GM12878 (cell line): ENCODE results near the gene RIPOR3. TPM values are rescaled to one million over a fixed set of nuclear protein-coding genes. Genes with fewer than 3 reads are reported as not detected.

Experiments used
- ATF7 ChIP-seq: fragments of 450-650 bp; IDR thresholded peaks from 2 replicates; pipeline ENCODE4 v1.6.1; 2016; ENCODE audit warnings: low read depth, mild to moderate bottlenecking
- BACH1 ChIP-seq: fragments of 450-650 bp; IDR thresholded peaks from 2 replicates; pipeline ENCODE4 v1.6.1; 2017; ENCODE audit warnings: mild to moderate bottlenecking, borderline replicate concordance
- CBFB ChIP-seq: IDR thresholded peaks from 2 replicates; pipeline ENCODE4 v1.6.1; 2016; ENCODE audit warnings: antibody characterized with exemption, low read depth
- CREM ChIP-seq: IDR thresholded peaks from 2 replicates; pipeline ENCODE4 v1.6.1; 2014; ENCODE audit warnings: antibody characterized with exemption, low read depth
- EED ChIP-seq: sonication (generic); IDR thresholded peaks from 2 replicates; pipeline ENCODE4 v1.6.1; 2016; ENCODE audit warnings: antibody characterized with exemption, low read depth
- FOXK2 ChIP-seq: fragments of 450-650 bp; IDR thresholded peaks from 2 replicates; pipeline ENCODE4 v1.6.1; 2017; ENCODE audit warnings: mild to moderate bottlenecking, moderate library complexity
- GABPA ChIP-seq: IDR thresholded peaks from 2 replicates; pipeline ENCODE4 v1.6.1; 2014; ENCODE audit warnings: antibody characterized with exemption, low read depth, mild to moderate bottlenecking, inconsistent platforms
- IKZF2 ChIP-seq, 2 experiments: fragments of 450-650 bp; IDR thresholded peaks; 2 replicates each; pipeline ENCODE4 v1.6.1; 2017; ENCODE audit warnings: mild to moderate bottlenecking in 2 of 2, moderate library complexity in 2 of 2
- KDM1A ChIP-seq: fragments of 200-600 bp; sonication (generic); IDR thresholded peaks from 2 replicates; pipeline ENCODE4 v1.6.1; 2016; ENCODE audit warnings: borderline replicate concordance
- MEF2B ChIP-seq: fragments of 450-650 bp; IDR thresholded peaks from 2 replicates; pipeline ENCODE4 v1.6.1; 2018; ENCODE audit warnings: mild to moderate bottlenecking, moderate library complexity; ENCODE audit not compliant: partially characterized antibody, poor library complexity, severe bottlenecking
- MYC ChIP-seq: IDR thresholded peaks from 2 replicates; pipeline ENCODE4 v1.6.1; 2011; ENCODE audit warnings: mild to moderate bottlenecking, low read length, moderate library complexity, inconsistent platforms; ENCODE audit not compliant: insufficient read depth, insufficient replicate concordance, insufficient read length, severe bottlenecking
- NR2C2 ChIP-seq: IDR thresholded peaks from 2 replicates; pipeline ENCODE4 v1.6.1; 2011; ENCODE audit warnings: borderline replicate concordance, low read depth; ENCODE audit not compliant: control insufficient read depth, insufficient read length
- POU2F2 ChIP-seq: IDR thresholded peaks from 3 replicates; pipeline ENCODE4 v1.6.1; 2011; ENCODE audit warnings: low read depth, mild to moderate bottlenecking, low read length, borderline replicate concordance
- SMAD5 ChIP-seq: IDR thresholded peaks from 2 replicates; pipeline ENCODE4 v1.6.1; 2016; ENCODE audit warnings: antibody characterized with exemption, low read depth
- SREBF2 ChIP-seq: IDR thresholded peaks from 2 replicates; pipeline ENCODE4 v1.6.1; 2012; ENCODE audit warnings: mild to moderate bottlenecking, low read length
- TAF1 ChIP-seq: IDR thresholded peaks from 2 replicates; pipeline ENCODE4 v1.6.1; 2011; ENCODE audit warnings: mild to moderate bottlenecking, low read depth, low read length, borderline replicate concordance
- TBL1XR1 ChIP-seq: IDR thresholded peaks from 2 replicates; pipeline ENCODE4 v1.6.1; 2012; ENCODE audit warnings: low read depth, low read length, improper control_type of control experiment
- WRNIP1 ChIP-seq: IDR thresholded peaks from 2 replicates; pipeline ENCODE4 v1.6.1; 2011; ENCODE audit warnings: low read depth, low read length, improper control_type of control experiment, borderline replicate concordance
- ZNF384 ChIP-seq: IDR thresholded peaks from 2 replicates; pipeline ENCODE4 v1.6.1; 2012; ENCODE audit warnings: low read depth, mild to moderate bottlenecking, low read length, improper control_type of control experiment, borderline replicate concordance
- polyA plus RNA-seq, 11 experiments: library from polyadenylated mRNA; depleted of rRNA in 4 of 11; unstranded in 6 of 11; stranded (reverse) in 5 of 11; fragments of >200 nt; fragmentation: Nextera tagmentation in 4 of 11; fragmentation: Illumina TruSeq in 1 of 11; extraction: Ambion mirVana in 4 of 11; extraction: Trizol in 1 of 11; gene quantifications; 1 replicate in 1 of 11; 2 replicates in 10 of 11; pipeline versions ENCODE4 v1.2.1 to v1.2.3, GENCODE V29; 2011 to 2016; ENCODE audit warnings: inconsistent platforms in 2 of 11, missing spikeins in 2 of 11, low read depth in 1 of 11
- total RNA-seq, 4 experiments: library from RNA; depleted of rRNA in 3 of 4; stranded (reverse); fragments of >200 nt in 3 of 4; fragmentation: Illumina TruSeq in 1 of 4; extraction: Trizol in 1 of 4; gene quantifications; 2 replicates each; pipeline versions ENCODE4 v1.2.1 to v1.2.3, GENCODE V29; 2013 to 2021
- TF ChIP-seq, protein P1 (sequence below): fragments of 450-650 bp; IDR thresholded peaks from 2 replicates; pipeline ENCODE4 v1.6.1; 2018; ENCODE audit warnings: mild to moderate bottlenecking, low read depth, moderate library complexity; ENCODE audit not compliant: partially characterized antibody
- TF ChIP-seq, protein P2 (sequence below): IDR thresholded peaks from 2 replicates; pipeline ENCODE4 v1.6.1; 2011; ENCODE audit warnings: low read depth, mild to moderate bottlenecking, low read length, moderate library complexity, borderline replicate concordance; ENCODE audit errors: extremely low read depth
- TF ChIP-seq, protein P3 (sequence below): fragments of 450-650 bp; IDR thresholded peaks from 2 replicates; pipeline ENCODE4 v1.6.1; 2018; ENCODE audit warnings: borderline replicate concordance, mild to moderate bottlenecking; ENCODE audit not compliant: partially characterized antibody
- TF ChIP-seq, protein P4 (sequence below): fragments of 450-650 bp; IDR thresholded peaks from 2 replicates; pipeline ENCODE4 v1.6.1; 2016; ENCODE audit warnings: mild to moderate bottlenecking

The RIPOR3 gene
- total and polyA plus RNA-seq, 10 of the 15 experiments (the other 5 are each of a cell fraction or from before 2014, with no cell fraction given), result 0.04 to 0.55 (median 0.12) TPM; not detected in 6

DNA sequence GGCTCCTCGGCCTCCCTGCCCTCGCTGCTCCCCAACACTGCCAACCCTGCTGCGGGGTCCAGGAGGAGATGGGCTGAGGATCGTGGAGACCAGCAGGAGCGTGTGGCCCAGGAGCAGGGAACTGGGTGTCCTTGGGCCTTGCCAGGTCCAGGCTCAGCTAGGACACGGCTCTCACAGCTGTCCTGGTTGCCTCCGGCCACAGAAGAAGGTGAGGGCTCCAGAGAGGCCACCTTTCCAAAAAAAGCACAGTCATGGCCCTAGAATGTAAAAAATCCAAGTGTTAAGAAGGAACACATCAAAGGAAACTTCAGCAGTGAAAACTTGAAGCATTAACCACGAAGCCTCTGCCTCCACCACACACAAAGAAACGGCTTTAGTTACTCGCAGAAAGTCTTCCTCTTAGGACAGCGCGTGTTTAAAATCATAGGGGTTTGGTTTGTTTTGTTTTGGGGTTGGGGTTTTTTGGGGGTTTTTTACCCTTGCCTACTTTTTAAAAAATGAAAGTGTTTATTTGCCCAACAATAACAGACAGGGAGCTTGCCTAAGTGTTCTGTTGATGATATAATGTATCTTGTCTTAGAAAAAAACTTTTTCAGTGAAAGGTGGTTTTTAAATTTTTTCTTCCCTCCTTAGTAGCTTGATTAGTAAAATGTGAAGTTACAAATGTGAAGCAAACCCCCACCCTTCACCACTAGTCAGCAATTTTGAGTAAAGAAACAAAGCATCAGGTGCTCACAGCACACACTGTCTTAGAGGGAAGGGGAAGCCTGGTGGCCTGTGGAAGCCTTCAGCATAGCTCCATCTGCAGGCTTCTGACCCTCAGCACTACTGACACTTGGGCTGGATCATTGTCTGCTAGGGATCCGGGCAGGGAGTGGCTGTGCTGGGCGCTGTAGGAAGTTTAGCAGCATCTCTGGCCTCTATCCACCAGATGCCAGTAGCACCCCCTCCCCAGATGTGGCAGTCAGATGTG is 121.2 kb downstream of the RIPOR3 start (continued):
- TF ChIP-seq GABPA, result no peak
- TF ChIP-seq, protein P1, sequence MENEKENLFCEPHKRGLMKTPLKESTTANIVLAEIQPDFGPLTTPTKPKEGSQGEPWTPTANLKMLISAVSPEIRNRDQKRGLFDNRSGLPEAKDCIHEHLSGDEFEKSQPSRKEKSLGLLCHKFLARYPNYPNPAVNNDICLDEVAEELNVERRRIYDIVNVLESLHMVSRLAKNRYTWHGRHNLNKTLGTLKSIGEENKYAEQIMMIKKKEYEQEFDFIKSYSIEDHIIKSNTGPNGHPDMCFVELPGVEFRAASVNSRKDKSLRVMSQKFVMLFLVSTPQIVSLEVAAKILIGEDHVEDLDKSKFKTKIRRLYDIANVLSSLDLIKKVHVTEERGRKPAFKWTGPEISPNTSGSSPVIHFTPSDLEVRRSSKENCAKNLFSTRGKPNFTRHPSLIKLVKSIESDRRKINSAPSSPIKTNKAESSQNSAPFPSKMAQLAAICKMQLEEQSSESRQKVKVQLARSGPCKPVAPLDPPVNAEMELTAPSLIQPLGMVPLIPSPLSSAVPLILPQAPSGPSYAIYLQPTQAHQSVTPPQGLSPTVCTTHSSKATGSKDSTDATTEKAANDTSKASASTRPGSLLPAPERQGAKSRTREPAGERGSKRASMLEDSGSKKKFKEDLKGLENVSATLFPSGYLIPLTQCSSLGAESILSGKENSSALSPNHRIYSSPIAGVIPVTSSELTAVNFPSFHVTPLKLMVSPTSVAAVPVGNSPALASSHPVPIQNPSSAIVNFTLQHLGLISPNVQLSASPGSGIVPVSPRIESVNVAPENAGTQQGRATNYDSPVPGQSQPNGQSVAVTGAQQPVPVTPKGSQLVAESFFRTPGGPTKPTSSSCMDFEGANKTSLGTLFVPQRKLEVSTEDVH, result no peak
- TF ChIP-seq, protein P2, sequence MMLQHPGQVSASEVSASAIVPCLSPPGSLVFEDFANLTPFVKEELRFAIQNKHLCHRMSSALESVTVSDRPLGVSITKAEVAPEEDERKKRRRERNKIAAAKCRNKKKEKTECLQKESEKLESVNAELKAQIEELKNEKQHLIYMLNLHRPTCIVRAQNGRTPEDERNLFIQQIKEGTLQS, result no peak
- TF ChIP-seq POU2F2, result 0 out of 3 replicates have a peak, but pooled peaks have one; percentile 49
- TF ChIP-seq BACH1, result peak; percentile 94; the same call in 1 of the 2 replicates
- TF ChIP-seq EED, result 0 out of 2 replicates have a peak, but pooled peaks have one; percentile 10
- no peak for TF ChIP-seq SREBF2
- peak; percentile 80 for TF ChIP-seq TBL1XR1
- TF ChIP-seq TAF1, result no peak
- TF ChIP-seq FOXK2, result no peak; the same call in 1 of the 2 replicates
- TF ChIP-seq MYC, result no peak
- TF ChIP-seq KDM1A, result no peak
- TF ChIP-seq MEF2B, result no peak
- TF ChIP-seq, protein P3, sequence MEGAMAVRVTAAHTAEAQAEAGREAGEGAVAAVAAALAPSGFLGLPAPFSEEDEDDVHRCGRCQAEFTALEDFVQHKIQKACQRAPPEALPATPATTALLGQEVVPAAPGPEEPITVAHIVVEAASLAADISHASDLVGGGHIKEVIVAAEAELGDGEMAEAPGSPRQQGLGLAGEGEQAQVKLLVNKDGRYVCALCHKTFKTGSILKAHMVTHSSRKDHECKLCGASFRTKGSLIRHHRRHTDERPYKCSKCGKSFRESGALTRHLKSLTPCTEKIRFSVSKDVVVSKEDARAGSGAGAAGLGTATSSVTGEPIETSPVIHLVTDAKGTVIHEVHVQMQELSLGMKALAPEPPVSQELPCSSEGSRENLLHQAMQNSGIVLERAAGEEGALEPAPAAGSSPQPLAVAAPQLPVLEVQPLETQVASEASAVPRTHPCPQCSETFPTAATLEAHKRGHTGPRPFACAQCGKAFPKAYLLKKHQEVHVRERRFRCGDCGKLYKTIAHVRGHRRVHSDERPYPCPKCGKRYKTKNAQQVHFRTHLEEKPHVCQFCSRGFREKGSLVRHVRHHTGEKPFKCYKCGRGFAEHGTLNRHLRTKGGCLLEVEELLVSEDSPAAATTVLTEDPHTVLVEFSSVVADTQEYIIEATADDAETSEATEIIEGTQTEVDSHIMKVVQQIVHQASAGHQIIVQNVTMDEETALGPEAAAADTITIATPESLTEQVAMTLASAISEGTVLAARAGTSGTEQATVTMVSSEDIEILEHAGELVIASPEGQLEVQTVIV, result no peak
- TF ChIP-seq IKZF2 (IDR thresholded peaks at IDR 0.05), result peak; percentile 48 to 61
- TF ChIP-seq NR2C2, result no peak
- no peak for TF ChIP-seq WRNIP1
- no peak for TF ChIP-seq CREM
- no peak for TF ChIP-seq SMAD5
- peak; percentile 66 for TF ChIP-seq ZNF384
- TF ChIP-seq ATF7, result peak; percentile 60
- TF ChIP-seq, protein P4, sequence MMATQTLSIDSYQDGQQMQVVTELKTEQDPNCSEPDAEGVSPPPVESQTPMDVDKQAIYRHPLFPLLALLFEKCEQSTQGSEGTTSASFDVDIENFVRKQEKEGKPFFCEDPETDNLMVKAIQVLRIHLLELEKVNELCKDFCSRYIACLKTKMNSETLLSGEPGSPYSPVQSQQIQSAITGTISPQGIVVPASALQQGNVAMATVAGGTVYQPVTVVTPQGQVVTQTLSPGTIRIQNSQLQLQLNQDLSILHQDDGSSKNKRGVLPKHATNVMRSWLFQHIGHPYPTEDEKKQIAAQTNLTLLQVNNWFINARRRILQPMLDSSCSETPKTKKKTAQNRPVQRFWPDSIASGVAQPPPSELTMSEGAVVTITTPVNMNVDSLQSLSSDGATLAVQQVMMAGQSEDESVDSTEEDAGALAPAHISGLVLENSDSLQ, result peak; percentile 38; the same call in 1 of the 2 replicates
- peak; percentile 53; the same call in 1 of the 2 replicates for TF ChIP-seq CBFB
